CD4-positive, CD25-positive, alpha-beta regulatory T cell (primary cell): Measurements from ENCODE around the gene KRT5. TPM values are rescaled to one million over a fixed set of nuclear protein-coding genes. Genes with fewer than 3 reads are reported as not detected.
"Not testable (repeated sequence)": the region's sequence is repeated elsewhere in the genome, so short reads cannot be mapped to it uniquely, and the experiment has no call there.

Experiments
- ATAC-seq, 2 donors: fragments of 150-1000 bp; cut with Tn5 transposase; one replicate each; pipeline ENCODE4 v1.10.0; 2021; ENCODE audit warnings: low read depth in 2 of 2, moderate number of reproducible peaks in 2 of 2, moderate library complexity in 1 of 2
- DNase-seq, 3 donors: peaks; one replicate each; pipeline versions ENCODE4 v3.0.0 to v3.0.0-alpha.2; 2012 to 2022; ENCODE audit warnings: mixed read lengths in 1 of 3
- H3K27ac ChIP-seq: one replicate; pipeline ENCODE4 v1.7.0; 2013; ENCODE audit warnings: mild to moderate bottlenecking, low read length; ENCODE audit not compliant: insufficient read depth, poor library complexity, severe bottlenecking
- H3K27me3 ChIP-seq: one replicate; pipeline ENCODE4 v1.7.0; 2013; ENCODE audit warnings: low read length; ENCODE audit not compliant: control insufficient read depth, insufficient read depth
- H3K36me3 ChIP-seq: one replicate; pipeline ENCODE4 v1.7.0; 2013; ENCODE audit warnings: mild to moderate bottlenecking, low read length, moderate library complexity; ENCODE audit not compliant: control insufficient read depth, insufficient read depth
- H3K4me1 ChIP-seq: 2 replicates; pipeline ENCODE4 v1.7.0; 2013; ENCODE audit warnings: mild to moderate bottlenecking, low read length; ENCODE audit not compliant: insufficient read depth, control insufficient read depth, poor library complexity, severe bottlenecking
- H3K4me3 ChIP-seq: one replicate; pipeline ENCODE4 v1.7.0; 2013; ENCODE audit warnings: low read depth, mild to moderate bottlenecking, low read length, moderate library complexity
- H3K9me3 ChIP-seq, 2 experiments: 1 replicate in 1 of 2; 2 replicates in 1 of 2; pipeline ENCODE4 v1.7.0; 2013; ENCODE audit warnings: low read length in 2 of 2, mild to moderate bottlenecking in 1 of 2, moderate library complexity in 1 of 2; ENCODE audit not compliant: control insufficient read depth in 2 of 2
- H3K27ac Mint-ChIP-seq, 3 donors: one replicate each; pipeline ENCODE4 v1.8.0; 2020 to 2022; ENCODE audit warnings: mild to moderate bottlenecking in 3 of 3, mixed read lengths in 3 of 3, moderate library complexity in 2 of 3
- H3K27me3 Mint-ChIP-seq: one replicate; pipeline ENCODE4 v1.8.0; 2022; ENCODE audit warnings: mild to moderate bottlenecking, mixed read lengths
- H3K36me3 Mint-ChIP-seq: one replicate; pipeline ENCODE4 v1.8.0; 2020; ENCODE audit warnings: mixed read lengths
- H3K4me1 Mint-ChIP-seq, 4 donors: one replicate each; pipeline ENCODE4 v1.8.0; 2020 to 2022; ENCODE audit warnings: mixed read lengths in 4 of 4, mild to moderate bottlenecking in 1 of 4
- H3K4me3 Mint-ChIP-seq, 4 donors: one replicate each; pipeline ENCODE4 v1.8.0; 2020 to 2022; ENCODE audit warnings: mild to moderate bottlenecking in 4 of 4, mixed read lengths in 4 of 4, moderate library complexity in 3 of 4
- H3K9me3 Mint-ChIP-seq, 7 donors: one replicate each; pipeline ENCODE4 v1.8.0; 2020 to 2022; ENCODE audit warnings: mixed read lengths in 7 of 7, mild to moderate bottlenecking in 3 of 7, moderate library complexity in 2 of 7
- polyA plus RNA-seq, 4 donors: library from polyadenylated mRNA; unstranded; fragments of 300-500 nt; fragmentation: Illumina TruSeq; gene quantifications; one replicate each; pipeline ENCODE4 v1.2.3, GENCODE V29; 2021
- total RNA-seq: library from RNA; stranded (reverse); gene quantifications from one replicate; pipeline ENCODE4 v1.2.3, GENCODE V29; 2022

KRT5 gene
- total and polyA plus RNA-seq, 5 donors from 2014 or later, result not detected

DNA sequence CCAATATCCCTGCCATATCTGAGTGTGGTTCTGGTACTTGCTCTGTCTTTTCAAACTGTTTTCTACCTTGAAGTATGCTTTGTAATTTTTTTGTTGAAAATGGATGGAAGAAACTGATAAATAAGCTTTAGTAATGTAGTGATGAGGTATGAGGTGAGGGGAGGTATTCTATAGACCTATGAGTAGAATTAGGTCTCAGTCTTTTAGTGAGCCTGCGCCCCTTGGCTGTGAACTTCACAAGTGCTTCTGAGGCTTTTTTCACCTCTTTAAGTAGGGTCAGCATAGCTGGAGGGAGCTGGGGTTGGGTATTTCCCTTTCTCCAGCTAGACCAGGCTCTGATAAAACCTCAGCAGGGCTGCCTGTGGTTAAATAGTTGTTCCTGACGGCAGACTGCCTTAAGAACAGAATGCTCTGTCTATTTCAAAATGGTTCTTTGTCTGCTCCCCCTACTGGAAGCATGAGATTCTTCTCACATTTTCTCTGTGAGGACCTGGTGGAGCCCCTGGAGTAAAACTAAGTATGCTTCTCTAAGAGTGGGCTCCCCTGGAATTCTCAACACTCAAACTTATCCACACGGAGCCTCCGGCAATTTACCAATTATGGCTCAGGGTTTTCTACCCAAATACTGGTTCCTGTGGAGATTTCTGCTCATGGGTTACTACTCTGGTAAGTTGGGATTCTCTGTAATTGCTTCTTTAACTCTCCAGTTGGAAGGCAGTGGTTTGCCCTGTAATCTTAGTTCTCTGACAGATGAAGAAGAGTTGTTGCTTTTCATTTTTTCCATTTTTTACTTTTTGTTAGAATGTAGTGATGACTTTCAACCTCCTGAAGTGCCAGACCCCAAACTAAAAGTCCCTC lies 13.1 kb downstream of the KRT5 start:
- H3K4me3 Mint-ChIP-seq, result no peak overlapping the region
- peak in 1 of 3 donors; percentile 18 for DNase-seq
- H3K27ac Mint-ChIP-seq, result no peak overlapping the region
- H3K4me1 Mint-ChIP-seq, result no peaks in the 10 kb centered on the region
- H3K9me3 Mint-ChIP-seq, result peaks cover 0 to 9% (median 4%) of the 10 kb centered on the region in 7 donors
- peaks cover 9 to 16% of the 10 kb centered on the region in 2 experiments for H3K9me3 ChIP-seq
- peaks cover 42% of the 10 kb centered on the region for H3K27me3 Mint-ChIP-seq
- H3K4me1 ChIP-seq, result no peaks in the 10 kb centered on the region
- no peak overlapping the region for H3K4me3 ChIP-seq
- H3K36me3 ChIP-seq, result no peaks in the 10 kb centered on the region
- peaks cover 4% of the 10 kb centered on the region for H3K27me3 ChIP-seq
- no peak overlapping the region for H3K27ac ChIP-seq
- no peaks in the 10 kb centered on the region for H3K36me3 Mint-ChIP-seq
- no peak for ATAC-seq

DNA sequence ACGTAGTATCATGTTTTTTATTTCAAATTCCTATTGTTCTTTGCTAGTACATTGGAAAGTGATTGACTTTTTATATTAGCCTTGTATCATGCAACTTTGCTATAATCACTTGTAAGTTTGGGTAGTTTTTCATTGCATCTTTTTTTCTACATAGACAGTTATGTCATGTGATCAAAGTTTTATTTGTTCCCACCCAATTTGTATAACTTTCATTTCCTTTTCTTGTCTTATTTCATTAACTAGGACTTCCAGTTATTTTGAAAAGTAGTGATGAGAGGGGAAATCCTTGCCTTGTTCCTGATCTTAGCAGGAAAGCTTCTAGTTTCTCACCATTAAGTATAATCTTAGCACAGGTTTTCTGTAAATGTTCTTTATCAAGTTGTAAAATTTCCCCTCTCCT lies 17.3 kb downstream of the KRT5 start:
- Mint-ChIP-seq H3K4me3 (no peak overlapping the region), H3K27ac (no peak overlapping the region), H3K9me3 (peaks cover 0 to 5% (median 0%) of the 10 kb centered on the region in 7 donors), H3K27me3 (peaks cover 42% of the 10 kb centered on the region), H3K36me3 (no peaks in the 10 kb centered on the region), H3K4me1 (no peaks in the 10 kb centered on the region)
- Histone ChIP-seq H3K27ac (no peak overlapping the region), H3K9me3 (no peaks in the 10 kb centered on the region), H3K4me3 (no peak overlapping the region), H3K36me3 (no peaks in the 10 kb centered on the region), H3K4me1 (no peaks in the 10 kb centered on the region), H3K27me3 (peaks cover 10% of the 10 kb centered on the region)
- ATAC-seq, result no peak
- DNase-seq, result no peak

DNA sequence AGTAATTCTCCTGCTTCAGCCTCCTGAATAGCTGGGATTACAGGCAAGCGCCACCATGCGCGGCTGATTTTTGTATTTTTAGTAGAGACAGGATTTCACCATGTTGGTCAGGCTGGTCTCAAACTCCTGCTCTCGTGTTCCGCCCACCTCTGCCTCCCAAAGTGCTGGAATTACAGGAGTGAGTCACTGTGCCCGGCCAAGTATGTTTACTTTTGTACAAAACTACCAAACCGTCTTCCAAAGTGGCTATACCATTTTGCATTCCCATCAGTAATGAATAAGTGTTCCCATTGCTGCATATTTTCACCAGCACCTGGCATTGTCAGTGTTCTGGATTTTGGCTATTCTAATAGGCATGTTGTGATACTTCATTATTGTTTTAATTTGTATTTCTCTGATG lies 18.7 kb downstream of the KRT5 start:
- H3K4me1 Mint-ChIP-seq, result no peaks in the 10 kb centered on the region
- DNase-seq, result no peak
- H3K4me3 ChIP-seq, result no peak overlapping the region
- no peaks in the 10 kb centered on the region for H3K4me1 ChIP-seq
- peaks cover 37% of the 10 kb centered on the region for H3K27me3 Mint-ChIP-seq
- no peaks in the 10 kb centered on the region for H3K36me3 ChIP-seq
- no peak overlapping the region for H3K4me3 Mint-ChIP-seq
- H3K9me3 ChIP-seq, result no peaks in the 10 kb centered on the region
- H3K27ac Mint-ChIP-seq, result no peak overlapping the region
- H3K9me3 Mint-ChIP-seq, result peaks cover 0 to 5% (median 0%) of the 10 kb centered on the region in 7 donors
- no peak overlapping the region for H3K27ac ChIP-seq
- H3K27me3 ChIP-seq, result peaks cover 10% of the 10 kb centered on the region
- no peaks in the 10 kb centered on the region for H3K36me3 Mint-ChIP-seq
- no peak for ATAC-seq

DNA sequence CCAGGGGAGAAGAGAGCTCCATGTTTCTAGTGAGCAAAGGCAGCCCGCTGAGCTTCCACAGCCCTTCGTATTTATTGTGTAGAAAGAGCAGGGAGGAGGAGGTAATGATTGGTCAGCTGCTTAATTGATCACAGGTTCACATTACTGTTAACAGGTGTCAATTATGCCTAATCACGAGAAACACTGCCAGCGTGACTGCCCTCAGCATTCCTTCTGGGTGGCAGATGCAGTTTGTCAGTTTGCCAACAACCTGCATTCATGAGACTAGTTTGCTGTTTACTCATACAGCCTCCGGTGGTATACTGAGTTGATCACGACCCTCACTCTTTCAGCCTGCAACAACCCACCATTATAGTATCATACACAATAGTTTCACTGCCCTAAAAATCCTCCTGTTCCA lies 19.6 kb downstream of the KRT5 start:
- H3K27ac ChIP-seq, H3K36me3 ChIP-seq, H3K4me3 Mint-ChIP-seq, H3K9me3 Mint-ChIP-seq, H3K27me3 ChIP-seq, H3K4me1 Mint-ChIP-seq, H3K36me3 Mint-ChIP-seq, H3K4me1 ChIP-seq, ATAC-seq, H3K4me3 ChIP-seq, H3K9me3 ChIP-seq, H3K27ac Mint-ChIP-seq, DNase-seq: not testable (repeated sequence)
- peaks cover 40% of the 10 kb centered on the region for H3K27me3 Mint-ChIP-seq

DNA sequence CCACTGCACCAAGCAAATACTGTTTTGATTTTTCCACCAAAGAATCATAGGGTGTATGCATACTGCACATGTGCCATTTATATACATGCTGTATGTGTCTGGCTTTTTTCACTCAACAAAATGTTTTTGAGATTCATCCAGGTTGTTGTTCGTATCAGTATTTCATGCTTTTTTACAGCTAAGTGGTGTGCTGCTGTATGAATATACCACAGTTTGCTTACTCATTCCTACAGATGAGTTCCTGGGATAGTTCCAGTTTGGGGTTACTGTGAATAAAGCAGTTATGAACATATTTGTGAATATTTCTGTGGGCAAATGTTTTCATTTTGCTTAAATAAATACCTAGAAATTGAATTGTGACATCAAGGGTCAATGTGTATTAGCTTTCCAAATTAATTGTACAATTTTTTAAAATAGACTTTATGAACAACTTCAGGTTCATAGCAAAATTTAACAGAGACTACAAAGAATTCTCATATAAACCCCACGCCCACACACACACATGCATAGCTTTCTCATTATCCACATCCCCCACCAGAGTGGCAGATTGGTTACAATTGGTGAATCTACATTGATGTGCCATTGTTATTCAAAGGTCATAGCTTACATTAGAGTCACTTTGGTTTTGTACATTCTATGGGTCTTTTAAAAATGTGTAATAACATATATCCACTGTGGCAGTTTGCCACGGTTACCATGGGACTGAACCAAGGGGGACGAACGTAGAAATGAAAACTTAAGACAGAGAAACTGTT lies 20.2 kb downstream of the KRT5 start:
- H3K4me3 ChIP-seq, result no peak overlapping the region
- H3K27ac ChIP-seq, result no peak overlapping the region
- ATAC-seq (no peak), DNase-seq (no peak)
- H3K27me3 ChIP-seq, result peaks cover 7% of the 10 kb centered on the region
- Mint-ChIP-seq H3K27me3 (peaks cover 38% of the 10 kb centered on the region), H3K9me3 (peaks cover 0 to 3% (median 0%) of the 10 kb centered on the region in 7 donors), H3K4me3 (no peak overlapping the region), H3K36me3 (no peaks in the 10 kb centered on the region), H3K4me1 (no peaks in the 10 kb centered on the region), H3K27ac (no peak overlapping the region)
- no peaks in the 10 kb centered on the region for H3K9me3 ChIP-seq
- H3K4me1 ChIP-seq, result no peaks in the 10 kb centered on the region
- H3K36me3 ChIP-seq, result no peaks in the 10 kb centered on the region

DNA sequence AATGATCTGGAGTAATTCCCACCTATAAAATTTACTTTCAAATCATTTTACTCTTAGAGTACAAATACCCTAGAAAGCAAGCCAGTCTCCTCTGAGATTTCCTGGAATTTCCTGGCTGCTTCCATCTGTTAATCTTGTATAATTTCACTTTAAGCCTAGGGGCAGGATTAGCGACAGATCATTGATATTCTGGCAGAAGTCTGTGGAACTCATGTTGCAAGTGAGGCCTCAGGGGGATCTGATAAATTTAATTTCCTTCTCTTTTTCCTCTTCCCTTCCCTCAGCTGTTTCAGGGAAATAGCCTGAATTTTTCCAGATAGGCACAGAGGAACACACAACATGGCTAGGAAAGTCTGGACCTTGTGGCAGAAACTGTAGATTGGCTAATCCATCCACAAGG lies 21.2 kb downstream of the KRT5 start:
- Mint-ChIP-seq H3K27ac (no peak overlapping the region), H3K4me1 (no peaks in the 10 kb centered on the region), H3K27me3 (peaks cover 38% of the 10 kb centered on the region), H3K36me3 (no peaks in the 10 kb centered on the region), H3K4me3 (no peak overlapping the region), H3K9me3 (peaks cover 0 to 3% (median 0%) of the 10 kb centered on the region in 7 donors)
- no peak for DNase-seq
- Histone ChIP-seq H3K4me1 (no peaks in the 10 kb centered on the region), H3K9me3 (no peaks in the 10 kb centered on the region), H3K27ac (no peak overlapping the region), H3K4me3 (no peak overlapping the region), H3K36me3 (no peaks in the 10 kb centered on the region), H3K27me3 (peaks cover 10% of the 10 kb centered on the region)
- ATAC-seq, result no peak

DNA sequence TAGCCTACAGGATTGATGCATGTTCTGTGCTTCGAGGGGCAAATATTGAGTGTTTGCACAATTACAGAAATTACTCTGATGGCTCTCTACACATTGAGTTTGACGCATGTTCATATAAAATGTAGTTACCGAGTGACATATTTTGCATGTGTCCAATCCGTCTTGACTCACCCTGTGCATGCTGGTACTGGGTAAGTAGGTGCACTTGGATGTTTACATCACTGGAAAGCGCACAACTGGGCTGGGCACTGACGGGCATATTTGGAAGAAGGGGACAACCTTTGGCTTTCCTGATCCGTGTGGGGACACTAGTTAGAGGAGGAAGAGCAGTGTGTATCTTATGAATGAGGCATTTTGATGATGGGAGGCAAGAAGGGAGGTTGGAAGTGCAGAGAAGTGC lies 22.2 kb downstream of the KRT5 start:
- H3K36me3 Mint-ChIP-seq, result no peaks in the 10 kb centered on the region
- Histone ChIP-seq H3K9me3 (no peaks in the 10 kb centered on the region), H3K27me3 (peaks cover 10% of the 10 kb centered on the region), H3K4me1 (no peaks in the 10 kb centered on the region), H3K27ac (no peak overlapping the region), H3K4me3 (no peak overlapping the region), H3K36me3 (no peaks in the 10 kb centered on the region)
- H3K9me3 Mint-ChIP-seq, result peaks cover 0 to 3% (median 0%) of the 10 kb centered on the region in 7 donors
- DNase-seq, result no peak
- no peak overlapping the region for H3K4me3 Mint-ChIP-seq
- ATAC-seq, result no peak
- no peaks in the 10 kb centered on the region for H3K4me1 Mint-ChIP-seq
- no peak overlapping the region for H3K27ac Mint-ChIP-seq
- H3K27me3 Mint-ChIP-seq, result peaks cover 32% of the 10 kb centered on the region
